ENCODE measurements around the gene AK5.

The AK5 gene

GRCh38 chr1:77438236-77438913, 156.6 kb downstream of the AK5 start:
- no peak for DNase-seq (ENCODE audit: low read depth)

DNA sequence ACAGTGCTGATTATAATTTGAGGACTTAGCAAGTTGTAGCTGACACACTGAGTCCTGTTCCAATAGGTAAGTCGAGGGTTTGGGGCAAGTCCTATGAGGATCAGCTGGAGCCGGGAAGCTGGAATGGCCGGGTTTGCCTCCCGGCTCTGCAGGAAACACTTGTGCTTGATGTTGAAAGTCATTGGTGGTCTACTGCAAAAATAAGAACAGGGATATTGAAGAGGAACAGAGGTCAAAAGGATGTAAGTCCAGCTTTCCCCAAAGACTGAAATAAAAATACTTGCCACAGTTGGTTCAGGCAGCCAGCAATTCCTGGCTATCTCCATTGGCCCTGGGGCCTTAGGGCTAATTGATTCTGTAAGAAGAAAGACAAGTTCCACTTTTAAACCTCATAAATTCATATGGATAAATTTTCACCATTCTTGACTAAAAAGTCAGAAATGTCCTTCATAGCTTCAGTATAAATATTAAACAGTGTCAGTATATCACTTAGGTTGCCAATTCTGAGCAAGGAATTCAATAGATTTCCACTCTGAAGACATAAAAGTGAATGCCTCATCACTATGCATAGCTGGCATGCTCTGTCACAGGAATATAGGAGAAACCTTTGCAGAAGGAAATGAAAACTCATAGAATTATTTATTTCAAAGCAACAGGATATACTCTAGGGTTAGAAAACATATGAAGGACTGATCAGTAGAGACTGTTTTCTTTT, 165.2 kb downstream of the AK5 start:
- DNase-seq (ENCODE audit: low read depth): peak; percentile 22

DNA sequence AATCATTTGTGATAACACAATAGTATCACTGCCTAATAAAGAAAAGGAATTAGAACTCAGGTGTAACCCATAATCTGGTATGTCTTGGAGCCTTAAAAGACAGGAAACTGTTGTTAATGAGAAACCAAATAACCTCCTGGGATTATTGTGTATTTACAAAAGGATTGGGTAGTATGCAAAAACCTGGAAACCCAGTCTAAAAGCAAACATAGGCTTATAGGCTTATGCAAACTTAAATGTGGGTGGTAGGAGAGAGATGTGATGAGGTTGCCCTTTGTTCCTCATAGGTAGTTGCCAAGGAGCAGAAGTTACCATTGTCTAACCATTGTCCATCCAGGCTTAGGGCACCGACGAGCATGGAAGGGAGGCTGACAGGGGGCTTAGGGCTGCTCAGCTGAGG, 165.8 kb downstream of the AK5 start:
- no peak for DNase-seq (ENCODE audit: low read depth)

- no peak for DNase-seq (ENCODE audit: low read depth)
Observed at GRCh38 chr1:77459881-77460280, 178.1 kb downstream of the AK5 start.

GRCh38 chr1:77461691-77462090, 179.9 kb downstream of the AK5 start:
- no peak for DNase-seq (ENCODE audit: low read depth)

DNA sequence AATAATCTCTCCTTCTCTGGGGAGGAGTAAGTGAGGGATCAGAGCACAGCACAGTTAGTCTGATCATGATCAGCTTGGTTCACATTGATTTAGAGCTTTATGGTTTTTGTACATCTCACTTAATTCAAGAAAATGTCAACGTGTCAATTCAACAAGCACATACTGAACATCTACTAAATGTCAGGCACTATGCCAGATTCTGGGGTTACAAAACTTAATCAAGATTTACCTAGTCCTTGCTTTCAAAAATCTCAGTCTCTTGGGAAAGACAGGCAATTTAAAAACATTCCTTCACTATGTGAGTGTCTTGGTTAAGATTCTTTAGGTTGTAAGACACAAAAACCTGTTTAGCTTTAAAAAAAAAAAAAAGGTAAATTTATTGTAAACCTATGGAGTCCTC, 181.4 kb downstream of the AK5 start:
- no peak for DNase-seq (ENCODE audit: low read depth)

DNA sequence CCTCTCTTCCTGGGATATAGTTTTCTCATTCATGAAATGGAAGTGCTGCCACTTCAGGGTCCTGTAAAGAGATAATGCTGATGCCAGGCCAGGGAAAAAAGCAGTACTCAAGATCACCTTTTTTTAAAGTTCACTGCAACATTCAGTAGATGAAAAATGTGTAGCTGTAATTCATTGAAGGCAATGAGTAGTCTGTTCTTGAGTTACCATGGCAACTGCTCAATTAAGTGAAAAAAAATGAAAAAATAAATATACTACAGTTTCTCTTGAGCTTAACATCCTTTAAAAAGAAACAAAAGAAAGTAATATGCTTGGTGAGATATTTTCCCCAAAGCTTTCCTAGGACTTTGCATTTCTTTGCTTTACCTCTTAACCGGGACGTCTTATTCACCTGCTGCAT, 183.3 kb downstream of the AK5 start:
- DNase-seq (ENCODE audit: low read depth): no peak

GRCh38 chr1:77465922-77466321, 184.1 kb downstream of the AK5 start:
- no peak for DNase-seq (ENCODE audit: low read depth)

DNA sequence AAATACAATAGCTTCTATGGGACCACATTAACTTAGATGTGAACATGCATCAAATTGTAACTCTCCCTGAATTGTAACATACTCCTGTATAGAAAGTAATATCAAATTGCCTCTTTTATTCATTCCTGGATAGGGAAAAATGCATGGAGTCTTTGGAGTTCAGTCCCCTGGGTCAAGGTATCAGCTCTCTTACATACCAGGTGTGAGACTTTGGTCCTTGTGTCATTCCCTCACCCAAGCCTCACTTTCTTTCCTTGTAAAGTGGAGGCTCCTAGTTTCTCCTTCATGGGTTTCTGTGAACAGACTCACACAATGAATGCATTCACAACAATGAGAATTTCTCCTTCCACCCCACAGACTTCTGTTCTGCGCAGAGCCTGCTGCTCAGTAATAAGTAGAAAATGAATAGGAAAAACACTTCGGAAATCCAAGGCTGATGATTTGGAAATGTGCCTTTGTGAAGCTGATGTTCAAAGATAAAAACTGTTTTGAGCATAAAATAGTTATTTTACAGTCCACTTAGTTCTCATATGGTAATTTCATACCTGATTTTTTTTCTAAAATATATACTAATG, 185.3 kb downstream of the AK5 start:
- no peak for DNase-seq (ENCODE audit: low read depth)

DNA sequence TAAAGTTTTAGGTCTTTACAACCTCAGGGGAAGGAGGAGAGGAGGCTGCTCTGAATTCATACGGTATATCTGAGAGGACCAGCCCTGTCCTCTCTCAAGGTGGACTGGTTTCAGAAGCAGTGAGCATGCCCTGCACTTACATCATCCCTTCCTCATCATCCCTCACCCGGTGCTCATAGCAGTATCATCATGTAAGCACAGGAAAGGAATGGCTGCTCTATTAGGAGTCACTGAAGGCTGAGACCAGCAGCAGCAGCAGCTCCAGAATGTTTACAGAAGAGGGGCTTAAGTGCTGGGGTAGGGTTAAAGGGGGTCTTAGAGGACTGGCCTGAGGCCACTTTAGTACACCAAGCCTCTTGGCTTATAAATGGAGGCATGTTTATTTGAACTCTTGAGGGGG, 185.9 kb downstream of the AK5 start:
- DNase-seq (ENCODE audit: low read depth): no peak

DNA sequence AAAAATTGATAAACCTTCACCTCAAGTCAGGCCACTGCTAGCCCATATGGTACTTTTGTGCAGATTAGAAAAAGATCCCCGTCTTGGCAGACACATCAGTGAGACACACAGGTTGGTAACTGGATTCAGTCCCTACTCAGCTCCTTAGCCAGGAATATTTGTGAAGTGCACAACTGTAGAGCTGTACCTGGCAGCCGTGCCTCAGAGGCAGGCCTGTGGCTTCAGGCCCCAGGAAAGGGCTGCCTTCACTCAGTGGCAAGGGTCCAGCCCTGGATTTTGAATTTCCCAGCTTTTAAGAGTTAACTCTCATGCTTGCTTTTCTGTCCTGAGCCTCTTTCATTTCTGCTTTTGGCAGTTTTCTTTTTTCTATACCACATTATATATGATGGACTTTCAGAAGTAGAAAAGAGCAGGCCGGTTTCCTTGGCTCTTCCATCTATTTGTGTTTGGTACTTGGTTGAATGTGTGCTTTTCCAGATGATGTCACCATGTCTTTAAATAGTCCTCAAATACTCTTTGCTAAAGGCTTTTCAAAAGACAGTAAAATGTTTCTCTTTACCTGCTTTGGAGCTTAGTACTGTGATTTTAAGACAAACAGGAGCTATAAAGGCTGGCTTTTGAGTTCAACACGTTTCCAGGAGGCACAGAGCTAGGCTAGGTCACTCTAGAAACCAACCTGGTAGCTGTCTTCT, 186.6 kb downstream of the AK5 start:
- DNase-seq (ENCODE audit: low read depth): no peak

- DNase-seq (ENCODE audit: low read depth): no peak
Observed at GRCh38 chr1:77468949-77469710, 187.3 kb downstream of the AK5 start.

GRCh38 chr1:77471691-77472090, 189.9 kb downstream of the AK5 start:
- no peak for DNase-seq (ENCODE audit: low read depth)

DNA sequence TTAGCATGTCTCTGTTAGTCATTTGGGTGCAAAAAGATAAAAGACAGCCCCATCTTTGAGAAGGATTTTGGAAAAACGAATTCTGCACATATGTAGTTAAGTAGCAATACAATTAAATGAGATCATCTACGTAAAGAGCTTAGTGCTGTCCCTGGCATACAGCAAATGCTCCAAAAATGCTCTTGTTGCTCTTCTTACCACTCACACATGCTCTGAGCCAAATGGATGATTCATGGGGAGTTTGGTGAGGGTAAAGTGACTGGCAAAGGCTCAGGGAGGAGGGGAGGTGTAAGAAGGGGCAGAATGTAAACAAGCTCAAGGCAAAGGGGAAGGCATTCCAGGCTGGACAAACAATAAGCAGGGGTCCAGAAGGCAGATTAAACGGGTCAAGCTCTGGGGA, 191.9 kb downstream of the AK5 start:
- DNase-seq (ENCODE audit: low read depth): peak; percentile 89

DNA sequence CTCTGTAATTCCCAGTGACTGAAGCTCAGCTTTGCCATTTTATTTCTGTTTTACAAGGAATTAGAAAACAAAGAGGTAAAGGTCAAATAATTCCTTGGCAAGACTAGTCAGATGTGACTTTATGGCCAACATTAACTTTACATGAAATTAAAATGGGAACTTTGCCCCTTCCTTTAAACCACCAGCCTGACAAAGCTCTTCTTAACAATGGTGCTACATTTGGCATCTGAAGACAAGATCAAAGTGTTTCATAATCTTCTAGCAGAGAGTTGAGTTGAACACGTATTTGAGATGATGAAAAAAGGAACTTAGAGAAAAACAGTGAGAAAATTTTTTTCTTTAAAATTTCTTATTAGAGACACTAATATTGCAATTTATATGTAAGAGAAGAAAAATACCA, 193.8 kb downstream of the AK5 start:
- DNase-seq (ENCODE audit: low read depth): no peak

- DNase-seq (ENCODE audit: low read depth): no peak
Observed at GRCh38 chr1:77476475-77476874, 194.7 kb downstream of the AK5 start.

- no peak for DNase-seq (ENCODE audit: low read depth)
Observed at GRCh38 chr1:77484334-77484733, 202.5 kb downstream of the AK5 start.

DNA sequence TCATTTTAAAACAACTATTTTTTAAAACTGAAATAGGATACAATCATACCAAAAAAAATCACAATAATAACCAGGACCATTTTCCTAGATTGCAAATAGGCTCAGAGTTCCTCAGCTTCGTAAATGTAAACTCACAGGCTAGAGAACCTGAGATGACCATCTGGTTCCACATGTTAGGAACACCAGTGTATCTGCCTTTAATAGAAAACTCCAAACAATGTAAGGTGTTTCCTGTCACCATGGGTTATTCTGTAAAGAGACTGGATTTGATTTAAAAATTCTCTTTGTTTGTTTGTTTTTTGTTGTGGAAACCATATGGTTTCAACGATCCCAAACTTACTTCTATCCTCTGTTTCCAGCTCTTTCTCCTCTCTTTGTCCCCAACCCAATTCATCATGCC, 203.1 kb downstream of the AK5 start:
- DNase-seq (ENCODE audit: low read depth): no peak

DNA sequence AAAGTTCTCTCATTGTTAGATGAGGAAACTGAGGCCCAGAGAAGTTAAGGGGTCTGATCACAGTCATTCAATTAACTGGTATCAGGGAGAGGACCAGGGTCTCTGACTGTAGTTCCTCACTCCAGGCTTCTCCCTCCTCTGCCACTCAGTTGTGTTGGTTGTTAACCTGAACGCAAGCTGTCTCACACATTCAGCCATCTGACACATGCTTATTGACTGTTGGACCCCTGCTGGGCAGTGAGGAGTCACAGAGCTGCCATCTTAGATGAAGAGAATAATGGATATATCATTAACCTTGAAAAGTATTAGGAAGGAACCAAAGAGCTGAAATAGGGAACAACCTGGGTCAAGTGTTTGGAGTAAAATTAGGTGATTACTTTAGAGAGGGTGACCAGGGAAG, 205.8 kb downstream of the AK5 start:
- no peak for DNase-seq (ENCODE audit: low read depth)

DNA sequence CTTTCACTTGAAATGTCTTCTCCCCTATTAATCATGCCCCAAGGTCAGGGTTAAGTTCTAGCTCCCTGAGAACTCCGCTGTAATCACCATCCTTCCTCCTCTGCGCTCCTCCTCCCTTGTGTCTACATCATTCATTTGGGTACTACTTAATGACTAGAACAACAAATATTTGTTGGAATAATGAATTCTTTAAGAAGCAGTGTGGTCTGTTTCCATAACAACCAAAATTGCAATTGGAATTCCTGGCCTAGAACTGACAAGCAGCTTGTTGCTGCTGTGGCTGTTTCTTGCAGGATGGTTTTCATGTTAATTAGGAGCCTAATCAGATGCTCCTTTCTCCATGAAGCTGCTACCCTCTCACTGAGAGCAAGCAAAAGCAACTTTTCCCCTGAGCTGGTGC, 208.1 kb downstream of the AK5 start:
- no peak for DNase-seq (ENCODE audit: low read depth)

DNA sequence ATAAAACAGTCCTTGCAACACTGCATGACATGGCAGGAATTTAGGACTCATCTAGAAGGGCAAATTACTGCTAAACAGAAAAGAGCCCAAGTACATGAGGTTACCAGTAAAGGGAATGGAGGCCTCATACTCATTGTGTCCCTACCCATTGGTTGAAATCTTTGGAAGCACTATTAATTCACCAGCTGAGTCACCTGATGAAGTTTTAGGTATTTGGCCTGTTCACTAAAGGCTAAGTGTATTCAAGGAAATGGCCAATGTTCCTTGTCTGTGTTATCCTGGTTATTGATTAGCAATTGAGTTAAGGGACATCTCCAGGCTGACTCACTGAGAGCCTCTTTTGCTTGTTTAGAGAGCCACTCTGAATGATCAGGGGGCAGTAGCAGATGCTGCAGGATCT, 212.2 kb downstream of the AK5 start:
- DNase-seq (ENCODE audit: low read depth): no peak

- DNase-seq (ENCODE audit: low read depth): no peak
Observed at GRCh38 chr1:77498918-77499317, 217.1 kb downstream of the AK5 start.

All from HS-5 (cell line).